DMS153 treated with DMSO at 0.1 percent for 48 hours (cell line): Measurements from ENCODE around the gene STAT5A.
"Not testable (repeated sequence)": the region's sequence is repeated elsewhere in the genome, so short reads cannot be mapped to it uniquely, and the experiment has no call there.

Source experiments
- DNase-seq: peaks from one replicate; lab custom pipeline; 2025; ENCODE audit not compliant: unreplicated experiment; lab: John Stamatoyannopoulos, UW

Gene STAT5A

GRCh38 chr17:42359133-42359532 is 70.8 kb downstream of the STAT5A start:
- DNase-seq: no peak

- not testable (repeated sequence) for DNase-seq
Observed at GRCh38 chr17:42360388-42360787, 72.1 kb downstream of the STAT5A start.
